ENCODE measurements around the gene SPAG8.

- TF ChIP-seq CTCF (IDR thresholded peaks at IDR 0.05; ENCODE audit: low read length) (no peak), EZH2 (IDR thresholded peaks at IDR 0.05; ENCODE audit: borderline replicate concordance, low read length) (no peak)
Measured at GRCh38 chr9:35858458-35858857, 46.4 kb upstream of the SPAG8 start.

All from OCI-LY1 (cell line).